DMS 273 treated with DMSO at 0.1 percent for 48 hours (cell line): ENCODE measurements around the gene NTNG1.

Experiments used
- DNase-seq: peaks from one replicate; lab custom pipeline; 2025; lab: John Stamatoyannopoulos, UW

Gene NTNG1

GRCh38 chr1:107328087-107328486 is 187.2 kb downstream of the NTNG1 start:
- DNase-seq = no peak

- peak; percentile 19 for DNase-seq
Observed at GRCh38 chr1:107339775-107340174, 198.9 kb downstream of the NTNG1 start.

- DNase-seq = peak; percentile 51
Observed at GRCh38 chr1:107342316-107342715, 201.5 kb downstream of the NTNG1 start.

GRCh38 chr1:107342768-107343167 is 201.9 kb downstream of the NTNG1 start:
- no peak for DNase-seq

- DNase-seq = no peak
Observed at GRCh38 chr1:107343601-107344000, 202.8 kb downstream of the NTNG1 start.

- DNase-seq = no peak
Observed at GRCh38 chr1:107344268-107344760, 203.5 kb downstream of the NTNG1 start.

GRCh38 chr1:107344836-107345235 is 204.0 kb downstream of the NTNG1 start:
- DNase-seq = no peak

- no peak for DNase-seq
Observed at GRCh38 chr1:107352850-107353249, 212.0 kb downstream of the NTNG1 start.

- no peak for DNase-seq
Observed at GRCh38 chr1:107357376-107357775, 216.5 kb downstream of the NTNG1 start.

GRCh38 chr1:107358619-107359327 is 217.9 kb downstream of the NTNG1 start:
- no peak for DNase-seq

GRCh38 chr1:107359472-107360241 is 218.8 kb downstream of the NTNG1 start:
- DNase-seq = no peak

- no peak for DNase-seq
Observed at GRCh38 chr1:107362468-107363140, 221.8 kb downstream of the NTNG1 start.

GRCh38 chr1:107363154-107363553 is 222.3 kb downstream of the NTNG1 start:
- DNase-seq = no peak

- no peak for DNase-seq
Observed at GRCh38 chr1:107365527-107366240, 224.8 kb downstream of the NTNG1 start.

GRCh38 chr1:107378426-107378825 is 237.6 kb downstream of the NTNG1 start:
- no peak for DNase-seq

- no peak for DNase-seq
Observed at GRCh38 chr1:107378866-107379265, 238.0 kb downstream of the NTNG1 start.

GRCh38 chr1:107379826-107380225 is 239.0 kb downstream of the NTNG1 start:
- DNase-seq = no peak

- no peak for DNase-seq
Observed at GRCh38 chr1:107389410-107390396, 248.9 kb downstream of the NTNG1 start.

- DNase-seq = no peak
Observed at GRCh38 chr1:107394301-107394700, 253.5 kb downstream of the NTNG1 start.

GRCh38 chr1:107401704-107402103 is 260.9 kb downstream of the NTNG1 start:
- no peak for DNase-seq

GRCh38 chr1:107404756-107405155 is 263.9 kb downstream of the NTNG1 start:
- no peak for DNase-seq
